HG02610 (cell line): Measurements from ENCODE around the gene EMC9.

Experiments
- ATAC-seq: cut with Tn5 transposase; IDR thresholded peaks from one replicate; pipeline ENCODE4 v1.9.1; 2021; ENCODE audit warnings: mild to moderate bottlenecking, moderate library complexity; ENCODE audit not compliant: unreplicated experiment

The EMC9 gene

GRCh38 chr14:24149302-24149969 is 8.0 kb upstream of the EMC9 start:
- ATAC-seq = no peak

GRCh38 chr14:24147761-24148428 is 6.5 kb upstream of the EMC9 start:
- no peak for ATAC-seq

- peak; percentile 88 for ATAC-seq
These were observed 5.8 kb upstream of the EMC9 start, which contains the start of gene RNF31 for GRCh38 chr14:24146978-24147760. RNF31 (plus strand) TSS chr14:24147498; CDS start chr14:24147699, 201 bp downstream.

GRCh38 chr14:24146453-24146977 is 5.1 kb upstream of the EMC9 start, which contains the start of gene PSME2:
PSME2 (minus strand) TSS chr14:24146610; CDS start chr14:24146581, 29 bp downstream.
- peak; percentile 66 for ATAC-seq

GRCh38 chr14:24145690-24146452 is 4.5 kb upstream of the EMC9 start:
- ATAC-seq = no peak

GRCh38 chr14:24145219-24145618 is 3.8 kb upstream of the EMC9 start:
- no peak for ATAC-seq

GRCh38 chr14:24144451-24144850 is 3.1 kb upstream of the EMC9 start:
- ATAC-seq = no peak

GRCh38 chr14:24143511-24143910 is 2.1 kb upstream of the EMC9 start:
- ATAC-seq = no peak

GRCh38 chr14:24139272-24139934 is 2.0 kb downstream of the EMC9 start:
- ATAC-seq = no peak

- ATAC-seq = no peak
These were observed 2.8 kb downstream of the EMC9 start for GRCh38 chr14:24138396-24139271.

- ATAC-seq = no peak
These were observed 3.6 kb downstream of the EMC9 start for GRCh38 chr14:24137529-24138395.

GRCh38 chr14:24136684-24137528 is 4.5 kb downstream of the EMC9 start:
- no peak for ATAC-seq

- peak; percentile 87 for ATAC-seq
These were observed 5.3 kb downstream of the EMC9 start, which contains the start of gene PSME1 for GRCh38 chr14:24135834-24136683. PSME1 (plus strand) TSS chr14:24136194; CDS start chr14:24136263, 69 bp downstream.

- peak; percentile 1 for ATAC-seq
These were observed 5.9 kb downstream of the EMC9 start for GRCh38 chr14:24135584-24135833.

- ATAC-seq = no peak
These were observed 7.7 kb downstream of the EMC9 start for GRCh38 chr14:24133735-24134134.

- ATAC-seq = no peak
These were observed 8.4 kb downstream of the EMC9 start for GRCh38 chr14:24132976-24133375.
